ENCODE measurements around the gene IDH1.

DNA sequence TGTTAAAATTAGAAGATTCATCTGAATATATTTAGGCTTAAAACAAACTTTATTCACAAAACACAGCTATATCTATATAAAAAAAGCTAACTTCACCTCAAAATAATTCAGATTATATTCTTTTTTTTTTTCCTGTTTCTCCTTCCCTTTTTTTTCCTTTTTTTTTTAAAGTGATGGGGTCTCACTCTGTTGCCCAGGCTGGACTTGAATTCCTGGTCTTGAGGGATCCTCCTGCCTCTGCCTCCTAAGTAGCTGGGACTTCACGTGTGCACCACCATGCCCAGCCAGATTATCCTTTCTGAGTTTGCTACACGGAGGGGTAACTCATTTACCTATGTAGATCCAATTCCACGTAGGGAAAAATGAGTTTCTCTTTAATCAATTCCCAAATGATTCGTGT is 3.8 kb downstream of the IDH1 start:
- no peak for TF ChIP-seq POLR2A (IDR thresholded peaks at IDR 0.05)
- TF ChIP-seq, protein P1, sequence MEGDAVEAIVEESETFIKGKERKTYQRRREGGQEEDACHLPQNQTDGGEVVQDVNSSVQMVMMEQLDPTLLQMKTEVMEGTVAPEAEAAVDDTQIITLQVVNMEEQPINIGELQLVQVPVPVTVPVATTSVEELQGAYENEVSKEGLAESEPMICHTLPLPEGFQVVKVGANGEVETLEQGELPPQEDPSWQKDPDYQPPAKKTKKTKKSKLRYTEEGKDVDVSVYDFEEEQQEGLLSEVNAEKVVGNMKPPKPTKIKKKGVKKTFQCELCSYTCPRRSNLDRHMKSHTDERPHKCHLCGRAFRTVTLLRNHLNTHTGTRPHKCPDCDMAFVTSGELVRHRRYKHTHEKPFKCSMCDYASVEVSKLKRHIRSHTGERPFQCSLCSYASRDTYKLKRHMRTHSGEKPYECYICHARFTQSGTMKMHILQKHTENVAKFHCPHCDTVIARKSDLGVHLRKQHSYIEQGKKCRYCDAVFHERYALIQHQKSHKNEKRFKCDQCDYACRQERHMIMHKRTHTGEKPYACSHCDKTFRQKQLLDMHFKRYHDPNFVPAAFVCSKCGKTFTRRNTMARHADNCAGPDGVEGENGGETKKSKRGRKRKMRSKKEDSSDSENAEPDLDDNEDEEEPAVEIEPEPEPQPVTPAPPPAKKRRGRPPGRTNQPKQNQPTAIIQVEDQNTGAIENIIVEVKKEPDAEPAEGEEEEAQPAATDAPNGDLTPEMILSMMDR (IDR thresholded peaks at IDR 0.05) = no peak
